ENCODE data around the gene EIF3A. TPM values are rescaled to one million over a fixed set of nuclear protein-coding genes. Genes with fewer than 3 reads are reported as not detected.

The EIF3A gene
- total and polyA plus RNA-seq, 9 of the 15 experiments (the other 6 are each of a cell fraction or from before 2014, with no cell fraction given), result 19.6 to 163 (median 102) TPM

DNA sequence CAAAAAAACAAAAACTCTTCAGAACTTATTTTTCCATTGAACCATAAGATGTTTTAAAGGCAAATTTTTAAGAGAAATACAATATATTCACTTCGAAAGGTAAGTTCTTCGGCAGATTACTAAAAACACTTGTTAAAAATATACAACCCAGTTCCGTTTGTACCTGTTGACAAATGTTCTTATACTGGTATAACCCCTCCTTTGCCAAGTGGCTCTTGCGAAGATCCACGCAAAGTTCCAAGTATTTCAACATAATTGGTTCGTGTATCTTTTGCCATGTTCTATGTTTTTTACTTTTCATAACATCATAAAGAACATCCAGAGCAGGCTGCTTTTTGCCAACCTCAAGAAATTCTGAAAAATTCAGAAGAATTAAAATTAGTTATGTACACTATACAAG is 7.0 kb downstream of the EIF3A start:
- Histone ChIP-seq H3K9ac (ENCODE audit: insufficient read depth in 1 of 2, low read depth in 2 of 2, low read length in 2 of 2) (no peak overlapping the region), H3K4me1 (replicated peaks in 1 of 2; ENCODE audit: control insufficient read depth in 2 of 2, insufficient read depth in 2 of 2, low read length in 2 of 2) (peaks cover 3 to 9% of the 10 kb centered on the region in 2 experiments; a peak in 3 of 5 replicates), H3K27ac (ENCODE audit: extremely low read depth, low read depth, low read length) (no peak overlapping the region), H4K20me1 (replicated peaks; ENCODE audit: control insufficient read depth, insufficient read depth, low read length) (peaks cover 17% of the 10 kb centered on the region), H3K9me3 (replicated peaks; ENCODE audit: control insufficient read depth, insufficient read depth, low read depth, low read length) (no peaks in the 10 kb centered on the region), H3K4me3 (no peak overlapping the region), H3K9me1 (ENCODE audit: control insufficient read depth, insufficient read depth, low read length) (no peaks in the 10 kb centered on the region), H3K79me2 (ENCODE audit: control insufficient read depth, insufficient read depth, low read length) (peaks cover 94% of the 10 kb centered on the region), H2AFZ (ENCODE audit: low read depth, low read length) (no peak overlapping the region), H3K27me3 (ENCODE audit: control insufficient read depth in 2 of 2, insufficient read depth in 2 of 2, low read length in 2 of 2) (no peaks in the 10 kb centered on the region), H3K36me3 (ENCODE audit: control insufficient read depth, insufficient read depth, low read length) (peaks cover 73% of the 10 kb centered on the region), H3K4me2 (ENCODE audit: insufficient read depth, low read length) (no peak overlapping the region)
- in situ Hi-C loops (cut with MboI) (no loop called here), intact Hi-C loops (cut with micrococcal nuclease) (no loop called here)
- WGBS (ENCODE audit: insufficient coverage, low coverage, missing lambda C conversion rate), result 91% methylated on average over 6 of the region's 6 CpGs
- no peak for DNase-seq (ENCODE audit: extremely low read depth in 1 of 4, low spot score in 3 of 4)
- TF ChIP-seq, protein P1, sequence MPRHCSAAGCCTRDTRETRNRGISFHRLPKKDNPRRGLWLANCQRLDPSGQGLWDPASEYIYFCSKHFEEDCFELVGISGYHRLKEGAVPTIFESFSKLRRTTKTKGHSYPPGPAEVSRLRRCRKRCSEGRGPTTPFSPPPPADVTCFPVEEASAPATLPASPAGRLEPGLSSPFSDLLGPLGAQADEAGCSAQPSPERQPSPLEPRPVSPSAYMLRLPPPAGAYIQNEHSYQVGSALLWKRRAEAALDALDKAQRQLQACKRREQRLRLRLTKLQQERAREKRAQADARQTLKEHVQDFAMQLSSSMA (CRISPR knock-in tag; IDR thresholded peaks at IDR 0.05), result no peak
- no peak for TF ChIP-seq XRCC4 (IDR thresholded peaks at IDR 0.05; ENCODE audit: extremely low read depth, insufficient read depth, insufficient read length)
- FAIRE-seq, result no peak
- TSS peak; percentile 12 for BruUV-seq (replicated peaks)
- ATAC-seq, result no peak
- ChIA-PET POLR2A (no interaction called here), CTCF (ENCODE audit: low intra/inter-chr PET ratio) (no interaction called here)

DNA sequence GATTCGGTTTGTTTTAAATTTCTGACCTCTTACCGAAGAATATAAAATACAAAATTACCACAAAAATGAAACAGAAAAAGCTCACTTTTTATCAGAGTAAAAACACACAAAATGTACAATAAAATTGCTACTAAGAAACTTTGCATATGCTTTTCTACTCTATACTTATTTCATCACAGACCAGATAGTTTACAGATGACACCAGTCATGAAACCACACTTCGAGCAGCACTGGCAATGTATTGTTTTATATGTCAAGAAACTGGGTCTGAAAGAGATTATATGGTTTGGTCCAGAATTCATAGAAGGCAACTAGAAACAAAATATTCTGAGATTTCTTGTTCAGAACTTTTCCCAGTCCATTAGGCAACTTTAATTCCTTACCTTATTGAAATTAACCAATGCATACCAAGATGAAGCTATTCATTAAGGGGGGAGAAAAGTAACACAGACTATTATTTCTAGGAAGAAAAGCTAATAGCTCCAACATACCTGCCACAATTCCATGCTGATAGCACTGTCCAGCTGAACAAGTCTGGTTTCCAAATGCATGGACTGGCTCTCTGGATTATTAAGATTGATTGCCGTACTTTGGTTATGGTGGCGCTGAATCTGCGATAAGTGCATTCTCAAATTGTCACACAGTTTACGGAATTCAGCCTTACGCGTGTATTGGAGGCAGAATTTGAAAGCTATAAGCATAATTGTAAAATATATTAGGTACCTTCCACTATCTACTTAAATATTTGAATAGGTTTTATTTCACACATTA is 10.0 kb downstream of the EIF3A start:
- BruUV-seq (replicated peaks), result no TSS peak
- no peak overlapping the region for H2AFZ ChIP-seq (ENCODE audit: low read depth, low read length)
- H3K4me2 ChIP-seq (ENCODE audit: insufficient read depth, low read length), result no peak overlapping the region
- peaks cover 86% of the 10 kb centered on the region for H3K36me3 ChIP-seq (ENCODE audit: control insufficient read depth, insufficient read depth, low read length)
- TF ChIP-seq MXI1 (IDR thresholded peaks at IDR 0.05; ENCODE audit: low read depth, low read length) (no peak), ELF2 (CRISPR knock-in tag; IDR thresholded peaks at IDR 0.05) (no peak), ZNF589 (CRISPR knock-in tag; IDR thresholded peaks at IDR 0.05; ENCODE audit: low read depth) (no peak)
- ATAC-seq (no peak), FAIRE-seq (no peak), DNase-seq (ENCODE audit: extremely low read depth in 1 of 4, low spot score in 3 of 4) (no peak)
- H4K20me1 ChIP-seq (replicated peaks; ENCODE audit: control insufficient read depth, insufficient read depth, low read length), result peaks cover 9% of the 10 kb centered on the region
- H3K27me3 ChIP-seq (ENCODE audit: control insufficient read depth in 2 of 2, insufficient read depth in 2 of 2, low read length in 2 of 2), result no peaks in the 10 kb centered on the region
- peaks cover 79% of the 10 kb centered on the region for H3K79me2 ChIP-seq (ENCODE audit: control insufficient read depth, insufficient read depth, low read length)
- ChIA-PET CTCF (ENCODE audit: low intra/inter-chr PET ratio) (no interaction called here), POLR2A (interaction anchor here (0.6 to 1.6 kb wide), 2 partner anchors 8 to 20 kb away, joined by 4 to 9 read pairs; no protein-coding TSS in a partner anchor)
- intact Hi-C loops (cut with micrococcal nuclease) (no loop called here), in situ Hi-C loops (cut with MboI) (no loop called here)
- H3K9me3 ChIP-seq (replicated peaks; ENCODE audit: control insufficient read depth, insufficient read depth, low read depth, low read length), result no peaks in the 10 kb centered on the region
- H3K4me3 ChIP-seq, result no peak overlapping the region
- H3K9ac ChIP-seq (ENCODE audit: insufficient read depth in 1 of 2, low read depth in 2 of 2, low read length in 2 of 2), result no peak overlapping the region
- no peak overlapping the region for H3K27ac ChIP-seq (ENCODE audit: extremely low read depth, low read depth, low read length)
- H3K9me1 ChIP-seq (ENCODE audit: control insufficient read depth, insufficient read depth, low read length), result no peaks in the 10 kb centered on the region
- H3K4me1 ChIP-seq (replicated peaks in 1 of 2; ENCODE audit: control insufficient read depth in 2 of 2, insufficient read depth in 2 of 2, low read length in 2 of 2), result no peaks in the 10 kb centered on the region; a peak in 1 of 5 replicates
- WGBS (ENCODE audit: insufficient coverage, low coverage, missing lambda C conversion rate), result 93% methylated on average over 7 of the region's 9 CpGs

Measured in K562 (cell line).